HepG2 (cell line): ENCODE data around the gene CHRNB2. TPM values are rescaled to one million over a fixed set of nuclear protein-coding genes. Genes with fewer than 3 reads are reported as not detected.

Experiments
- ARID5B ChIP-seq: IDR thresholded peaks from 2 replicates; pipeline ENCODE4 v1.4.0; 2020; ENCODE audit warnings: mild to moderate bottlenecking, missing genetic modification reagents
- HNRNPH1 ChIP-seq: fragments of 200-400 bp; formaldehyde crosslinking; optimal IDR thresholded peaks from 2 replicates; pipeline ENCODE3; 2017; ENCODE audit warnings: mild to moderate bottlenecking, low read depth, low read length
- IRF9 ChIP-seq: sonication (generic); formaldehyde crosslinking; IDR thresholded peaks from 2 replicates; pipeline ENCODE4 v1.8.0; 2022; ENCODE audit warnings: missing genetic modification reagents, mild to moderate bottlenecking, borderline replicate concordance
- KLF11 ChIP-seq: IDR thresholded peaks from 2 replicates; pipeline ENCODE4 v1.6.1; 2016; ENCODE audit warnings: missing compliant biosample characterization
- KMT2B ChIP-seq: IDR thresholded peaks from 2 replicates; pipeline ENCODE4 v1.6.1; 2016; ENCODE audit warnings: missing genetic modification reagents, missing compliant biosample characterization
- MBNL3 ChIP-seq: fragments of 250-450 bp; sonication (Bioruptor Pico); conservative IDR thresholded peaks from 2 replicates; pipeline ENCODE4 v1.8.0; 2022; ENCODE audit warnings: mild to moderate bottlenecking, inconsistent platforms
- NAIF1 ChIP-seq: sonication (generic); formaldehyde crosslinking; IDR thresholded peaks from 2 replicates; pipeline ENCODE4 v1.5.0; 2020; ENCODE audit warnings: mild to moderate bottlenecking, missing genetic modification reagents, borderline replicate concordance
- RXRA ChIP-seq: sonication (generic); formaldehyde crosslinking; IDR thresholded peaks from 2 replicates; pipeline ENCODE4 v1.5.1; 2020; ENCODE audit warnings: missing genetic modification reagents
- SIN3A ChIP-seq: IDR thresholded peaks from 2 replicates; pipeline ENCODE4 v1.6.1; 2011; ENCODE audit warnings: low read depth, mild to moderate bottlenecking, control low read depth, low read length, borderline replicate concordance
- SIN3B ChIP-seq: fragments of 150-350 bp; IDR thresholded peaks from 2 replicates; pipeline ENCODE4 v1.6.1; 2014; ENCODE audit warnings: low read length
- TEAD2 ChIP-seq: sonication (generic); formaldehyde crosslinking; IDR thresholded peaks from 2 replicates; pipeline ENCODE4 v1.9.0; 2021; ENCODE audit warnings: missing genetic modification reagents
- ZFP1 ChIP-seq: IDR thresholded peaks from 2 replicates; pipeline ENCODE4 v1.6.1; 2016
- ZMYM4 ChIP-seq: sonication (generic); formaldehyde crosslinking; IDR thresholded peaks from 2 replicates; pipeline ENCODE4 v1.8.1; 2023; ENCODE audit warnings: mild to moderate bottlenecking, missing genetic modification reagents
- ZNF350 ChIP-seq: sonication (generic); formaldehyde crosslinking; IDR thresholded peaks from 2 replicates; pipeline ENCODE4 v1.4.0; 2020; ENCODE audit warnings: mild to moderate bottlenecking, low read depth, missing genetic modification reagents, borderline replicate concordance
- ZNF496 ChIP-seq: sonication (generic); formaldehyde crosslinking; IDR thresholded peaks from 2 replicates; pipeline ENCODE4 v1.8.1; 2023; ENCODE audit warnings: mild to moderate bottlenecking, moderate library complexity, missing genetic modification reagents; ENCODE audit not compliant: insufficient replicate concordance
- ZNF709 ChIP-seq: sonication (generic); formaldehyde crosslinking; IDR thresholded peaks from 2 replicates; pipeline ENCODE4 v1.5.0; 2020; ENCODE audit warnings: mild to moderate bottlenecking, missing genetic modification reagents
- ZNF724P ChIP-seq: sonication (generic); formaldehyde crosslinking; IDR thresholded peaks from 2 replicates; pipeline ENCODE4 v1.8.0; 2022; ENCODE audit warnings: missing genetic modification reagents, borderline replicate concordance
- ZUFSP ChIP-seq: sonication (generic); formaldehyde crosslinking; IDR thresholded peaks from 2 replicates; pipeline ENCODE4 v1.9.0; 2021; ENCODE audit warnings: missing genetic modification reagents, mild to moderate bottlenecking, borderline replicate concordance
- polyA plus RNA-seq, 8 experiments: library from polyadenylated mRNA; depleted of rRNA in 3 of 8; stranded (reverse) in 7 of 8; unstranded in 1 of 8; fragments of >200 nt; fragmentation: Illumina TruSeq in 4 of 8; extraction: Trizol in 4 of 8; gene quantifications; 2 replicates each; pipeline versions ENCODE4 v1.2.1 to v1.2.3, GENCODE V29; 2011 to 2016; ENCODE audit warnings: low read depth in 4 of 8, missing spikeins in 1 of 8, mixed read lengths in 1 of 8; ENCODE audit not compliant: insufficient read depth in 1 of 8
- total RNA-seq, 5 experiments: library from RNA; depleted of rRNA; stranded (reverse); fragments of >200 nt; fragmentation: Illumina TruSeq; extraction: Trizol; gene quantifications; 2 replicates each; pipeline ENCODE4 v1.2.3, GENCODE V29; 2016; ENCODE audit warnings: low read depth in 1 of 5
- TF ChIP-seq, protein P1 (sequence below): sonication (generic); formaldehyde crosslinking; IDR thresholded peaks from 2 replicates; pipeline ENCODE4 v1.5.1; 2020; ENCODE audit warnings: missing genetic modification reagents, mild to moderate bottlenecking, borderline replicate concordance
- TF ChIP-seq, protein P2 (sequence below): sonication (generic); formaldehyde crosslinking; IDR thresholded peaks from 2 replicates; pipeline ENCODE4 v1.8.1; 2023; ENCODE audit warnings: mild to moderate bottlenecking, missing genetic modification reagents

The CHRNB2 gene
- total and polyA plus RNA-seq, 2 of the 13 experiments (the other 11 are each of a cell fraction or from before 2014, with no cell fraction given): 0.03 to 0.07 TPM

GRCh38 chr1:154567386-154568156 is at the start of gene CHRNB2 (continued):
- TF ChIP-seq TEAD2 (CRISPR knock-in tag) (no peak), ARID5B (CRISPR knock-in tag) (peak; percentile 80), KMT2B (peak; percentile 53; the same call in 1 of the 2 replicates), SIN3B (no peak), ZNF724P (CRISPR knock-in tag) (peak; percentile 88; the same call in 1 of the 2 replicates), IRF9 (peak; percentile 95; the same call in 1 of the 2 replicates), ZUFSP (CRISPR knock-in tag) (no peak), ZNF709 (CRISPR knock-in tag) (peak; percentile 99), ZFP1 (CRISPR knock-in tag) (peak; percentile 28; the same call in 1 of the 2 replicates), ZNF496 (CRISPR knock-in tag) (no peak), MBNL3 (no peak), HNRNPH1 (no peak), NAIF1 (CRISPR knock-in tag) (peak; percentile 33; the same call in 1 of the 2 replicates), ZNF350 (CRISPR knock-in tag) (no peak), SIN3A (peak; percentile 71; the same call in 1 of the 2 replicates), RXRA (CRISPR knock-in tag) (no peak), ZMYM4 (CRISPR knock-in tag) (peak; percentile 88), KLF11 (CRISPR knock-in tag) (peak; percentile 93; the same call in 1 of the 2 replicates)
- TF ChIP-seq, protein P1, sequence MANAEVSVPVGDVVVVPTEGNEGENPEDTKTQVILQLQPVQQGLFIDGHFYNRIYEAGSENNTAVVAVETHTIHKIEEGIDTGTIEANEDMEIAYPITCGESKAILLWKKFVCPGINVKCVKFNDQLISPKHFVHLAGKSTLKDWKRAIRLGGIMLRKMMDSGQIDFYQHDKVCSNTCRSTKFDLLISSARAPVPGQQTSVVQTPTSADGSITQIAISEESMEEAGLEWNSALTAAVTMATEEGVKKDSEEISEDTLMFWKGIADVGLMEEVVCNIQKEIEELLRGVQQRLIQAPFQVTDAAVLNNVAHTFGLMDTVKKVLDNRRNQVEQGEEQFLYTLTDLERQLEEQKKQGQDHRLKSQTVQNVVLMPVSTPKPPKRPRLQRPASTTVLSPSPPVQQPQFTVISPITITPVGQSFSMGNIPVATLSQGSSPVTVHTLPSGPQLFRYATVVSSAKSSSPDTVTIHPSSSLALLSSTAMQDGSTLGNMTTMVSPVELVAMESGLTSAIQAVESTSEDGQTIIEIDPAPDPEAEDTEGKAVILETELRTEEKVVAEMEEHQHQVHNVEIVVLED (CRISPR knock-in tag): 0 out of 2 replicates have a peak, but pooled peaks have one; percentile 23
- TF ChIP-seq, protein P2, sequence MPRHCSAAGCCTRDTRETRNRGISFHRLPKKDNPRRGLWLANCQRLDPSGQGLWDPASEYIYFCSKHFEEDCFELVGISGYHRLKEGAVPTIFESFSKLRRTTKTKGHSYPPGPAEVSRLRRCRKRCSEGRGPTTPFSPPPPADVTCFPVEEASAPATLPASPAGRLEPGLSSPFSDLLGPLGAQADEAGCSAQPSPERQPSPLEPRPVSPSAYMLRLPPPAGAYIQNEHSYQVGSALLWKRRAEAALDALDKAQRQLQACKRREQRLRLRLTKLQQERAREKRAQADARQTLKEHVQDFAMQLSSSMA: 0 out of 2 replicates have a peak, but pooled peaks have one; percentile 54
